Peyer's patch (tissue), 4 donors: ENCODE measurements around the gene LRBA.

Experiments used
- CTCF ChIP-seq, 6 experiments: fragments of 450-650 bp in 4 of 6; fragments of 200-600 bp in 2 of 6; sonication (generic) in 1 of 6; IDR thresholded peaks; one replicate each; pipeline ENCODE4 v1.5.1; 2017 to 2019; ENCODE audit warnings: antibody characterized with exemption in 6 of 6, mild to moderate bottlenecking in 3 of 6, moderate library complexity in 1 of 6
- POLR2A ChIP-seq, 2 donors: fragments of 450-650 bp; IDR thresholded peaks; one replicate each; pipeline ENCODE4 v1.5.1; 2017; ENCODE audit warnings: antibody characterized with exemption in 2 of 2, mild to moderate bottlenecking in 2 of 2, moderate library complexity in 2 of 2

DNA sequence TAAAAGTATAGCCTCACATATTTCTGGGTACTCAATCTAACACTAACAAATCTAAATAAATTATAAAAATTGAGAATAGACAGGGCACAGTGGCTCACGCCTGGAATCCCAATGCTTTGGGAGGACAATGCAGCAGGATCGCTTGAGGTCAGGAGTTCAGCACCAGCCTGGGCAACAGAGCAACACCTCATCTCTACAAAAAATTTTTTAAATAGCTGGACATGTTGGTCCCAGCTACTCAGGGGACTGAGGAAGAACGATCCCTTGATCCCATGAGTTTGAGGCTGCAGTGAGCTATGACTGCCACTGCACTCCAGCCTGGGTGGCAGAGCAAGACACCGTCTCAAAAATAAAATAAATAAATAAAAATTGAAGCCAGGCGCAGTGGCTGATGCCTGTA, 192.7 kb downstream of the LRBA start:
- TF ChIP-seq POLR2A (IDR thresholded peaks at IDR 0.05): no peak
- TF ChIP-seq CTCF (IDR thresholded peaks at IDR 0.05): no peak
